Activated CD4-positive, alpha-beta T cell treated with anti-CD3 and anti-CD28 coated beads for 48 hours (primary cell): ENCODE results near the gene ITPR1.

Experiments
- DNase-seq: peaks from one replicate; pipeline ENCODE4 v3.0.0-alpha.2; 2020

The ITPR1 gene

DNA sequence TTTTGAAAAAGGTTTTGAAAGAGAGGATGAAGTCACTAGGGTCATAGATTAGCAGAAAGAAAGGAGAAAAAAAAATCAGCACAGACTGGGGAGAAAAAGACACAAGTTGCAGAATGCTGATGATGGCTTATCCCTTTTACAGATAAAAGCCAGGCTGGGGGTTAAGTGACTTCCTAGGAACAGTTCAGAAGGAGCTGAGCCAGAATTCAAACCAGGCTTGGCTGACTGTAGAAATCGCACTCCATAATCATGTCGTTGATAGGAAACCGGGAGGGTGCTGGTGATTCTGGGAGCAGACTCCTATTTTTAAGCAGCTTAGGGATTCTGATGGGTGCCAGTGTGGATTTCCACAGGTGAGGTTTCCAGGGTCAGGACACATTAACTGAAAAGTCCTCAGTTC, 326.6 kb downstream of the ITPR1 start:
- no peak for DNase-seq

DNA sequence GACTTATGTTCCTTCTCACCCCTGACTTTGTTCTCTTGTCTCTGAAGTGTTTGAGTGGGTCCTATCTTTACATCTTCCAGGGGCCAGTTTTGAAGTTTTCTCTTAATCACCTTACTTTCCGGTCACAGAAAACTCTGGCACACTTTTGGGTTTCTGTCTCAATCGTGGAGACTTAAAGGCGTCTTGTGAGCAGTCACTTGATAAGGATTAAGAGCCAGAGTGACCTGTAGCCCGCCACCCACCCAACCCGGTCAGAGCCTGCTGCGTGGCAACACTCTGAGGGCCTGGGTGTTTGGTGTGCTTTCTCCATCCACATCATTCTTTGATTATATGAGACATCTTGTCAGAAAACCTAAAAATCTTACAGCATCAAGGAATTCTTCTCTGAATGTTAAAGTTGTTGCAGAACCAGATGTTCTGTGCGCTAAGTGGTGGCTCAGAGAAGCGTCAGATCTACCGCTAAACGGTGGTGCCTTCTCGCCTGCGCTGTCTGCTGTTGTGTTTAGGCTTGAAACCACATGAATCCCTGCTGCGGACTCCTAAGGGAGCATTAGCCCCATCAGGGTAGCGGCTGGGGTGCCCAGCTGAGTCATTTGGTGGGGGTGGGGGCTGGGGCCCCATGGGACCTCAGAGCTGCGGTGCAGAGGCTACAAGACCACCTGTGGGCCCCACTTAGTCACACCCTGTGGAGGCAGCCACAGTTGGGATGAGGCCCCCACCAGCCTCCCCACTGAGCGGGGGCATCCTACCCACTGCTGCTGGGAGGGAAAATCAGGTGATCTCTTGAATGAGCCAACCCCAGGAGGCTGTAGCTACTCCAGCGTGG, 327.4 kb downstream of the ITPR1 start:
- DNase-seq = peak; percentile 51

GRCh38 chr3:4821338-4821737, 328.2 kb downstream of the ITPR1 start:
- peak; percentile 43 for DNase-seq

GRCh38 chr3:4821975-4822374, 328.8 kb downstream of the ITPR1 start:
- peak; percentile 83 for DNase-seq

- no peak for DNase-seq
Measured at GRCh38 chr3:4822568-4822967, 329.4 kb downstream of the ITPR1 start.

- DNase-seq = no peak
Measured at GRCh38 chr3:4823385-4823784, 330.2 kb downstream of the ITPR1 start.

- no peak for DNase-seq
Measured at GRCh38 chr3:4823986-4824925, 331.1 kb downstream of the ITPR1 start.

- DNase-seq = no peak
Measured at GRCh38 chr3:4824926-4825325, 331.8 kb downstream of the ITPR1 start.

GRCh38 chr3:4825436-4826236, 332.5 kb downstream of the ITPR1 start:
- DNase-seq = peak; percentile 44

DNA sequence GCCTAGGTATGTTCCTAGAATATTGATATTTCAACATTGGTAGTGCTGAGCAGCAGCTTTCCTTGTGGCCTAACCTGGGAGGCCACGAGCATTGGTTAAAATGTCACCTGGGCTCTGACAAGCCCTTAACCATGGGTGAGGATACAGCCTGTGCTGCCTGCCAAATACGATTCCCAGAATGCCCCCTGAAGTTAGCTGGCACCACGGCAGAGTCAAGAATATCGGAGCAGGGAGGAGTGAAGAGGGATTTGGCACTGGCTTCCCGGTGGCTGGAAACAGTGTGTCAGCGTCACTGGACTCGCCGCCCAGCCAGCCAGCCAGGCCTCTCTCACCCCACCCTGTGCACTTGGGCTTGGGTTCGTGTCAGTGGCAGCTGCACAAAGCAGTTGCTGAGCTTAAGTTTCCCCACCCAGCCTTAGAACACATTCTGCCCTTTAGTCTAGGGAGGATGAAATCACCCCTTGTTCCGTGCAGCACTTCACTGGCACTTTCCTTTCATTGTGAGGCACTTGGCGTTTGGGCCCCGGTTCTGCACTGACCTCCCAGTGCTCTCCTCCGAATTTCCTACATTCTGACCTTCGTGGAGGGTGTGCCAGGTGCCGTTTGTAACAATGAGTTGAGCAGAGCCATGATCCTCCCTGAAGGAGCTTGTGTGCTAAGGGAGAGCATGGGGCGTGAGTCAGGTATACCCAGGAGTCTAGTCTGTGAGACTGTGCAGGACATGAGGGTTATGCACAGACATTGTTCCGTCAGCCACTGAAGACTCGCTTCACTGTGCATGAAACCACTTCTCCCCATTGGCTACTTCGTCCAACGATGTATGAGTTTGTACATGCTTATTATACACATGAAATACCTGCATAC, 333.3 kb downstream of the ITPR1 start:
- no peak for DNase-seq

DNA sequence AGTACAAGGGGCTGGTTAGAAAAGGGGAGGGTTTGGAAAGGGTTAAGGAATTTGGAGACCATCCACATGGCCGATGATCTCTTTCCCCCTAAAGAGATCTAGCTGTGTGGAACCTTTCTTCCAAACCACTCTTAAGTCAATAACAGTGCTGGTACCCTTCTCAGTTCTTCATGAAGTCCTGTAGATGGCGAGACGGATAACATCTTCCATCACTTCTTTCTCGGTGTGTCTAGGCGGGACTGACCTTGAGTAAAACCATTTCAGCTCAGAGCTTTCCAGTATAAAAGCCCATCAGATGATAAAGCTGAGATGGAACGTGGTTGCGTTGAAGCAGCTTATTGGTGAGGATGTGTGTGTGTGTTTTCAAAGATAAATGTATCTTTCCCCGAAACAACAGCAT, 334.6 kb downstream of the ITPR1 start:
- no peak for DNase-seq

- no peak for DNase-seq
Measured at GRCh38 chr3:4828279-4829030, 335.3 kb downstream of the ITPR1 start.

- no peak for DNase-seq
Measured at GRCh38 chr3:4829031-4829394, 335.9 kb downstream of the ITPR1 start.

DNA sequence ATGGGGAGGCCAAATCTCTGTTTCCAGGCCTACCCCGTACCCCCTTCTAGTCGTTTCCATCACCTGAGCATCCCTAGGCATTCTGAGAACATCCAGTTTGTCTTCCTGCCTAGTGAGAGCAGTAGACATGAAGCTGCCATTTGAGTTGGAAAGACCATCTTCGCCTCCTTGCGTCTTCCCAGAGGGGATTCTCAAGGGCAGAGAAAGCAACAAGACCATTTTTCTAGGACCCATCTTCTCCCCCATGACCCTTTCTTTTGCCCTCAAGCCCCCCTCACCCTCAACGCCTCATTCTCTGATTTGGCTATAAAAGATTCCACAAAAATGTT, 337.4 kb downstream of the ITPR1 start:
- DNase-seq = no peak

GRCh38 chr3:4831580-4831950, 338.4 kb downstream of the ITPR1 start:
- peak; percentile 63 for DNase-seq

- DNase-seq = no peak
Measured at GRCh38 chr3:4833471-4833870, 340.3 kb downstream of the ITPR1 start.

DNA sequence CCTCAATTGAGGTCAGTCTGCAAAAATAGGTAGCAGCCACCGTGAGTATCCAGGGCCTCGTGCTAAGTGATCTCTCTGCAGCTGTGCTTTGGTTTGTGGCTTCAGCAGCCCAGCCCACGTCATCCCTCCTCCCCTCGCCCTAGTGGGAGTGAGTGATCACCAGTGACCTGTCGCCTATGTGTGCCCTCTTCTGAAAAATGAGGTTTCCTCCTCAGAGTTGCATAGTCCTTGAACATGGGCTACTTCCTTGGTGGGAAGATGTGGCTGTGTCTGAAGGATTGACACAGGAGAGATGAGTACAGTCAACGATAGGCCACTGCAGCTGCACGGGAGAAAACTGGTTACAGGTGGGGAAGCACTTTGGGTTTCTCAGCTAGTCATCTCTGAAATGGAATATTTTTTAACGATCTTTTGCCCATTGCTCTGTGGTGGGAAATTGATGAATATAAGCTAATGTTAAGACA, 341.3 kb downstream of the ITPR1 start:
- DNase-seq = peak; percentile 85

DNA sequence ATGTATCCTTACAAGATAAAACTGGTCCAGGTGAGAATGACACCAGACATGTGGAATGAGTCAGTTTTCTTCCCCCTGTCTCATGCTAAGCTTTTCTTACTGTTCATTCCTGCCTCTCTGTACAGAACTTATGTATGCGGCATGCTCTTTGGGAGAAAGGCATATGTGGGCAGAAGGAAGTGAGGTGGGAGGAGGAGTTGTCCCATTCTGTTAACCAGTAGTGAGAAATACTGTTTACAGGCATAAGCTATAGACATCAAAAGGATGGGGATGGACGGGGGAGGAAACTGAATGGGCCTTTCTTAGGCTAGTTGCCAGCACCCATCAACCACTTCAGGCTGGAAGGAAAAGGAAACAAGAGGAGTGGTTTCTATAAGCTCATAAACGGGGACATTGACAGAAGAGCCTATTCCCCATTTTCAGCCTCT, 342.5 kb downstream of the ITPR1 start:
- peak; percentile 31 for DNase-seq

DNA sequence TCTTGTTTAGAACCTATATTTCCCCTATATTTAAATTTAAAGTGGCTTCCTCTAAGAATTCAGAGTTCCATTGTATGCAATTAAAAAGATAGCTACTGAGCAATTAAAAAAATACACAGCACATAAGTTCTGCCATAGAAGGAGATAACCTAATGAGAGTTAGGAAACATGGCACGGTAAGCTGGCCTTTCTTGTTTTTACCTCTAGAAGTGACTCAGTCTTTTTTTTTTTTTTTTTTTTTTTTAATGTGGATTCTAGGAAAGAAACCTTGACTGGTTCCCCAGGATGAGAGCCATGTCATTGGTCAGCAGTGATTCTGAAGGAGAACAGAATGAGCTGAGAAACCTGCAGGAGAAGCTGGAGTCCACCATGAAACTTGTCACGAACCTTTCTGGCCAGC, 343.4 kb downstream of the ITPR1 start:
- DNase-seq = no peak

DNA sequence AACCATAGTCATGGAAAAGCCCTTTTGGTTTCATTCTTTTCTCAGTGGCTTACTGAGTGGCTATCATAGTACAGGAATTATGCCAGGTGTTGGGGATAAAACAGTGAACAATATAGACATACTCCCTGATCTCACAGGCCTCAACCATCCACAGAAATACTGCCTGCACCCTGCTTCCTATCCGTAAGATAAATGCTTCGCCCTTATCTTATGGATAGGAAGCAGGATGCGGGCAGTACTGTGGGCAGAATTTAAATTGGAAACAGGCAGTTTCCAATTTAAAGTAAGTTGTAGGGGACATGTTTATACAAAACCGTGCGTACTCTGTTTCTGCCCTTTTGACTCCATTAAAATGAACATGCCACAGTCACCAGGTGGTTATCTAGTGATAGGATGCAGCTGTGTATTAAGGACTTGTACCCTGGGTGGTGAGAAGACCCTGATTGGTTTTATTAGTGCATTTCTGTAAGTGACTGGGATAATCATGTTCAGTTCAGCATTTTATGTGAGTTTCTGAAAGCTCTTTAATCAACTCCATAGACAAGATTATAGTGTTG, 344.3 kb downstream of the ITPR1 start:
- DNase-seq = no peak

- DNase-seq = no peak
Measured at GRCh38 chr3:4838621-4839022, 345.5 kb downstream of the ITPR1 start.
